ENCODE measurements around the gene GIMAP8.

GRCh38 chr7:150406567-150407421, 43.6 kb upstream of the GIMAP8 start:
- TF ChIP-seq POLR2A (IDR thresholded peaks at IDR 0.05) (no peak), CTCF (IDR thresholded peaks at IDR 0.05) (no peak)

All from vagina (tissue), 2 donors.